K562 (cell line): ENCODE measurements around the gene SMIM29.

Experiments
- CTCF ChIP-seq, 3 experiments: IDR thresholded peaks in 2 of 3; conservative IDR thresholded peaks in 1 of 3; 2 replicates each; pipeline ENCODE4 v1.5.1; 2011 to 2012; ENCODE audit warnings: low read length in 3 of 3, mild to moderate bottlenecking in 3 of 3, control low read depth in 2 of 3, improper control_type of control experiment in 1 of 3, inconsistent platforms in 1 of 3, low read depth in 1 of 3, mixed read lengths in 1 of 3, moderate library complexity in 1 of 3; ENCODE audit not compliant: insufficient read depth in 2 of 3
- GTF2A2 ChIP-seq: IDR thresholded peaks from 2 replicates; pipeline ENCODE4 v1.6.1; 2016; ENCODE audit warnings: mild to moderate bottlenecking, missing genetic modification characterization, missing compliant biosample characterization
- IRF1 ChIP-seq: sonication (generic); formaldehyde crosslinking; IDR thresholded peaks from 2 replicates; pipeline ENCODE4 v1.8.0; 2022; ENCODE audit warnings: missing genetic modification reagents, mild to moderate bottlenecking, borderline replicate concordance
- SMARCA5 ChIP-seq: fragments of 450-650 bp; IDR thresholded peaks from 2 replicates; pipeline ENCODE4 v1.6.1; 2016
- SRSF1 ChIP-seq: fragments of 200-400 bp; formaldehyde crosslinking; IDR thresholded peaks from 2 replicates; pipeline ENCODE4 v1.6.1; 2017; ENCODE audit warnings: mild to moderate bottlenecking, low read depth, low read length, moderate library complexity
- ZNF696 ChIP-seq: fragments of 250-450 bp; sonication (Bioruptor Pico); conservative IDR thresholded peaks from 2 replicates; pipeline ENCODE4 v1.4.0; 2020; ENCODE audit warnings: mild to moderate bottlenecking, moderate library complexity

- TF ChIP-seq ZNF696 (no peak), GTF2A2 (tag) (no peak), SRSF1 (no peak), SMARCA5 (no peak), CTCF (IDR thresholded peaks at IDR 0.05 in 2 of 3, conservative IDR thresholded peaks at IDR 0.05 in 1 of 3; ENCODE audit: insufficient read depth in 2 of 3, low read depth in 1 of 3, low read length in 3 of 3) (no peak), IRF1 (CRISPR knock-in tag) (no peak)
Observed at GRCh38 chr6:34230653-34231371, 18.0 kb downstream of the SMIM29 start.
